ENCODE data around the gene HYAL2. TPM values are rescaled to one million over a fixed set of nuclear protein-coding genes. Genes with fewer than 3 reads are reported as not detected.
A peak's percentile ranks its signal among the peaks of the same experiment; 100 is the strongest.

HYAL2 gene
- total RNA-seq, 2 donors from 2014 or later = 1.6 to 2.1 TPM

DNA sequence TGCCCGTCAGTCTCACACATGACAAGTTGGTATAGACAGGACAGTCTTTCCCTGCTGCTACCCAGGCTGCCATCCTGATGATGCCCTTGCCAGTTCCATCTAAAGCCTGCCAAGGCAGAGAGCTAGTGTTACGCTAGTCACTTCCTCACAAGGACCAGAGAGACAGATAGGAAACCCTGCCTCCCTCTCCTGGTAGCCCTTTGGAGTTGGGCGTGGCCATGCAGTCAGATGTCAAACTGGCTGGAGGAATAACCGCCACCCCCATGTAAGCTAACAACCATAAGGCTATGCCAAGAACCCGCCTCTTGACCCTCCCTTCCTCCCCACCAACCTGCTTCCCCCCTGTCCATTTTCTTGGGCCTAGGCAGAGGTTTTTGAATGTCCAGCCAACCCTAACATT lies 34.0 kb upstream of the HYAL2 start:
- no peaks in the 10 kb centered on the region for H3K9me3 ChIP-seq (ENCODE audit: control insufficient read depth, low read length, poor library complexity, severe bottlenecking)
- Mint-ChIP-seq H3K4me1 (peaks cover 35% of the 10 kb centered on the region), H3K36me3 (ENCODE audit: low read depth) (no peaks in the 10 kb centered on the region), H3K27me3 (no peaks in the 10 kb centered on the region), H3K27ac (peak overlapping the region; percentile 68), H3K4me3 (peak overlapping the region; percentile 97)
- no peak for DNase-seq
- no peak for ATAC-seq

DNA sequence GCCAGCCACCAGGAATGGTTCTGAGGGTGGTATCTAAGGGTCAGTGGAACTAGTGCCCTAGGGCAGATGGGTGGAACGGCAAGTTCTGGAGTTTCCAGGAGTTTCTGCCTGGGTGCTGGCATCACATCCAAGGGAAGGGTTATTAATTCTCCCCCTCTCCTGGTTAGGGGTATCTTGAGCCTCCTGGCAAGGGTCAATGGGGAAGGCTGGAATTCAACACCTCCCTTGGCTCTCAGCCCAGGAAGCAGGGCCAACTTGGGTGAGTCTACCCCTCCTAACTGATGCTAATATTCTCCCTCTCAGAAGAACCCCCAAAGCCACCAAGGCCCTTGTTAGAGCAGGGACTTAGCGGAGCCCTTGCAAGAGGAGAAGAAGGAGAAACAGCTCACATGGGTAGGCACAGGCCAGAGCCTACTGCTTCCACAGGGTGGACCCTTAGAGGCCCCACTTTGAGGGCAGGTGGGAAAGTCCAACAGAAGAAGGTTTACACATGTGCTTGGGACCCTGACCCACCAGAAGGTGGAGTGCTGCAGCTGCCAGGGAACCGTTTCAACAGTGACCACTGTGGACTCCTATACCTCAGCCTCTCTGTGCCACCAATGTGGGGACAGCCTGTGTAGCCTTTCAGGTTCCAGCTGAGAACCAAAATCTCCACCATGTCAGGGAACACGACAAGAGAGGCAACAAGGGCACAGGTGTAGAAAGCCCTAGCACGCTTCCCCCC lies 33.4 kb upstream of the HYAL2 start:
- H3K4me3 Mint-ChIP-seq = peak overlapping the region; percentile 97
- DNase-seq (no peak), ATAC-seq (no peak)
- no peaks in the 10 kb centered on the region for H3K9me3 ChIP-seq (ENCODE audit: control insufficient read depth, low read length, poor library complexity, severe bottlenecking)
- no peaks in the 10 kb centered on the region for H3K27me3 Mint-ChIP-seq
- H3K4me1 Mint-ChIP-seq = peaks cover 39% of the 10 kb centered on the region
- H3K27ac Mint-ChIP-seq = peak overlapping the region; percentile 68
- no peaks in the 10 kb centered on the region for H3K36me3 Mint-ChIP-seq (ENCODE audit: low read depth)

DNA sequence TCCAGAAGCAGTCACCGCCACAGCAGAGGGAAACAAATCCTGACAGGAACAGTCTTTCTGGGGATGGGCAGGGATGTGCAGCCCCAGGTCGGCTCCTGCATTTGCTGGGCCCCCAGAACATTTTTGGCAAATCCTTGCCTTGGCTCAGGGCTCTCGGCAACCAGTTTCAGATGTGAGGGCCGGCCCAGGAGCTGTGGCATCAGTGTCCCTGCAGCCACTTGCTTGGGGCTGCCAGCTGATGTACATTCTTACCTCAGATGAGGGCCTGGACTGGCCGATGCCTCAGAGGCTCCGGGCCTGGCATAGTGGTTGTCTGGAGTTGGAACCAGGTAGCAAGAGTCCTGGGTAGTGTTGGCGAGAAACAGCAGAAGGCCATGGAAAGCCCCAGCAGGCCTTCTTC lies 32.3 kb upstream of the HYAL2 start:
- no peak overlapping the region for H3K4me3 Mint-ChIP-seq
- H3K9me3 ChIP-seq (ENCODE audit: control insufficient read depth, low read length, poor library complexity, severe bottlenecking) = no peaks in the 10 kb centered on the region
- ATAC-seq (no peak), DNase-seq (no peak)
- H3K27ac Mint-ChIP-seq = no peak overlapping the region
- peaks cover 2% of the 10 kb centered on the region for H3K36me3 Mint-ChIP-seq (ENCODE audit: low read depth)
- H3K4me1 Mint-ChIP-seq = peaks cover 48% of the 10 kb centered on the region
- H3K27me3 Mint-ChIP-seq = no peaks in the 10 kb centered on the region

DNA sequence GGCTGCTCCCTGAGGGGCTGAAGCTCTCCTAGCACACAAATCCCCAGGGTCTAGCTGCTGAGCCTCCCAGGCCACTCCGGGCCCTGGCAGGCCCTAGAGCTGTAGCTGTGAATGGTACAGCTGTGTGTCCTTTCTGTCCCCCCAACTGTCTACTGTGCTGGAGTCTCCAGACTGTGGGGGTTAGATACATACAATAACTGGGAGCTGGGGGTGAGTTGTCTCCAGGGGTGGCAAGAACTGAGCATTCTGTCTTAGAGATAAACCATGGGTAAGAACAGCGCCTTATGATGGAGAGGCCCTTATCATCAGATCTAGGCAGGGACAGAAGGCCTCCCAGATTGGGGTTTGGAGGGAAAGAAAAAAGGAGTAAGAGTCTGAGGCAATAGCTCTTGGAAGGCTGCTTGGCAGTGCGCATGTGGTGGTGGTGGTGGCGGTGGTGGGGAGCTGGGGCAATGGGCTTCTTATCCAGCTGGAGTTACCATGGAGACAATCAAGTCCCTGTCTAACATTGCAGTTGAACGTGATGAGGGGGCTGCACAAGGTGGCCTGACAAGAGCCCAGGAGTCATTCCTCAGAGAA lies 31.7 kb upstream of the HYAL2 start:
- no peak overlapping the region for H3K4me3 Mint-ChIP-seq

DNA sequence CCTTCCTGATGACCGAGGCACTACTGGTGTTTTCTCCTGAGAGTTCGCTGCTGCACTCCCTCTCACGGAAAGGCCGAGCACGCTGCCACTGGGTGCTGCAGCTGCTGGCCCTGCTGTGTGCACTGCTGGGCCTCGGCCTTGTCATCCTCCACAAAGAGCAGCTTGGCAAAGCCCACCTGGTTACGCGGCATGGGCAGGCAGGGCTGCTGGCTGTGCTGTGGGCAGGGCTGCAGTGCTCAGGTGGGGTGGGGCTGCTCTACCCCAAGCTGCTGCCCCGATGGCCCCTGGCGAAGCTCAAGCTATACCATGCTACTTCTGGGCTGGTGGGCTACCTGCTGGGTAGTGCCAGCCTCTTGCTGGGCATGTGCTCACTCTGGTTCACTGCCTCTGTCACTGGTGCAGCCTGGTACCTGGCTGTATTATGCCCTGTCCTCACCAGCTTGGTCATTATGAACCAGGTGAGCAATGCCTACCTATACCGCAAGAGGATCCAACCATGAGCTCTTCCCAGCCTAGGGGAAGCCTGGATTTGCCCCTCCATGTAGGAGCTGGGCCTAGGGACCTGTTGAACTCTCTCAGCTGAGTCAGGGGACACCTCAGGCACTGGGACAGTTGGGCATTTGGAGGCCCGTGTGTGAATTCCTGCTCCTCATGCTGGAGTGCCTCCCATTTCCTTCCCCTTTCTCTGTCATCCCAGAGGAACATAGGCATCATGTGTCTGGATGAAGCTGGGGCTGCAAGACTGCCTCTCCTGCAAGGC lies 30.9 kb upstream of the HYAL2 start:
- Mint-ChIP-seq H3K4me1 (peaks cover 43% of the 10 kb centered on the region), H3K27ac (no peak overlapping the region), H3K36me3 (ENCODE audit: low read depth) (peaks cover 2% of the 10 kb centered on the region), H3K4me3 (peak overlapping the region; percentile 21), H3K27me3 (no peaks in the 10 kb centered on the region)
- DNase-seq (no peak), ATAC-seq (no peak)
- H3K9me3 ChIP-seq (ENCODE audit: control insufficient read depth, low read length, poor library complexity, severe bottlenecking) = no peaks in the 10 kb centered on the region

More for the DNA sequence above, 31.7 kb upstream of the HYAL2 start:
- Mint-ChIP-seq H3K36me3 (ENCODE audit: low read depth) (peaks cover 2% of the 10 kb centered on the region), H3K4me1 (peaks cover 44% of the 10 kb centered on the region), H3K27ac (no peak overlapping the region), H3K27me3 (no peaks in the 10 kb centered on the region)
- no peaks in the 10 kb centered on the region for H3K9me3 ChIP-seq (ENCODE audit: control insufficient read depth, low read length, poor library complexity, severe bottlenecking)
- ATAC-seq = no peak
- DNase-seq = no peak

DNA sequence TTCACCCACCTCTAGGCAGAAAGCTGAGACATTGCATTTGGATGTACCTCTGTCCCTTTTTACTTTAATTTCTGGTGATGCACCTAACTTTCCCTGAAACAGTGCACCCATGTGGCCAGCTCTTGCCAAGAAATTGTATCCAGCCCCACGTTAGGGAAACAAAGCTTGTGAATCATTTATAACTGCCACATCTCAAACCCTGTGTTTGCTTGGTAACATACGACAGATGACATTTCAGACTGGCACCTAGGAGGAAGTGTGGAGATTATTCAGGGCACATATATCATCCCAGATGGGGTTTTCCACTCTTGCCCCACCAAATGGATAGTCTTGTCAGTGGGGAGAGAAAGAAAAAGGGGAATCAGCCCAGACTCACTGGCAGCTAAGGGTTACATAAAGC lies 30.2 kb upstream of the HYAL2 start:
- ATAC-seq = no peak
- Mint-ChIP-seq H3K4me1 (peaks cover 40% of the 10 kb centered on the region), H3K4me3 (no peak overlapping the region), H3K27ac (no peak overlapping the region), H3K36me3 (ENCODE audit: low read depth) (peaks cover 2% of the 10 kb centered on the region), H3K27me3 (no peaks in the 10 kb centered on the region)
- no peak for DNase-seq
- H3K9me3 ChIP-seq (ENCODE audit: control insufficient read depth, low read length, poor library complexity, severe bottlenecking) = no peaks in the 10 kb centered on the region

DNA sequence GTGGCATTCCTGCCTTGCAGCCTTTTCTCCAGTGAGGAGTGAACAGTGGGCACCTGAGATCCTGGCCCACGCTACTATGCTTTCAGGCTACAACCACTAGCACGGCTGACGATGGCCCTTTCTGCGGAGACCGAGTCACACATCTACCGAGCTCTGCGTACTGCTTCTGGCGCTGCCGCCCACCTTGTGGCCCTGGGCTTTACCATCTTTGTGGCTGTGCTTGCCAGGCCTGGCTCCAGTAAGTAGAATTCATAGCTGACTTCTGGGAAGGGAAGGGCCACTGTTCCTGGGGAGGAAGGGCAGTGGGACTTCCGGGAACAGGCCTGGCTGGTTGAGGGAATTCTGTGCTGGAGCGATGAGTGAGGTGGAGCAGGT lies 28.8 kb upstream of the HYAL2 start:
- H3K9me3 ChIP-seq (ENCODE audit: control insufficient read depth, low read length, poor library complexity, severe bottlenecking) = no peaks in the 10 kb centered on the region
- H3K4me1 Mint-ChIP-seq = peaks cover 31% of the 10 kb centered on the region
- H3K36me3 Mint-ChIP-seq (ENCODE audit: low read depth) = peaks cover 2% of the 10 kb centered on the region
- H3K4me3 Mint-ChIP-seq = peak overlapping the region; percentile 95
- H3K27ac Mint-ChIP-seq = peak overlapping the region; percentile 99
- no peak for DNase-seq
- ATAC-seq = no peak
- no peaks in the 10 kb centered on the region for H3K27me3 Mint-ChIP-seq

DNA sequence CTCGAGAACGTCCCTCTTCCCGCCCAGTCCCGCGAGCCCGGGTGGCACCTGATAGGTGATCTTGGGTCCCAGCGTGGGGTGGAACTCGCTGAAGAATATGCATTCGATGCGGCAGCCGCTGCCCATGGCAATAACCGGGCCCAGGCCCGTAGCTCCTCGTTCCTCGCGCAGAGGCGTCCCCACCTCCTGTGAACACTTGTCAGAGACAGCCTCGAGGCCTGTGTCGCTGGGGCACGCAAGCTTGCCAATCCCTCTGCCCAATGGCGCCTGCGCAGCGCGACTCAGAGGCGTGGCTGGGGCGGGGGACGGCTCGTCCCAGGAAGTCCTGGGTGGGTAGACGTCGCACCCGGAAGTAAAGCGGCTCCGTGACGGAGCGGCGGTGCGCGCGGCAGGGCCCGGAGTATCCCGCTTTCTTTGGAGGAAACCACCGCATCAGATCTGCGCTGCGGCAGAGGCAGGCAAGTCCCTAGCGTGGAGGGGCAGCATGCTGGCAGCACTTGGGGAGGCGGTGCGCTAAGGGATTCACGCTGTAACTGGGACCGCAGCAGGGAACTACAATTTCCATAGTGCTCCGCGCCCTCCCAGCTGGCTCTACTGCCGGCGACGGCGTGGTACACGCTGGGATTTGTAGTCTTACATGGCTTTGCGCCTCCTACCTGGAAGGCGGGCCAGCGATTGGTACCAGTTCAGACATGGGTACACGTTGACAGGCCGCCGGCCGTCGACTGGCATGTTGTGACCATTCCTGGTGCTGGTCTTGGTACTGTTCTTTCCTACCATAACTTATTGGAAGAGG lies 28.2 kb upstream of the HYAL2 start, which contains the start of the genes CYB561D2 and NPRL2:
Gene CYB561D2 (plus strand): TSS at position 336 of the 796 bp plus-strand sequence. CDS start 572 bp downstream, outside the sequence.
Gene NPRL2 (minus strand): TSS at position 249 of the 796 bp plus-strand sequence. CDS start 123 bp downstream, at position 126.
- no peaks in the 10 kb centered on the region for H3K27me3 Mint-ChIP-seq
- no peaks in the 10 kb centered on the region for H3K9me3 ChIP-seq (ENCODE audit: control insufficient read depth, low read length, poor library complexity, severe bottlenecking)
- peak within 1 kb of the TSS; percentile 99 for H3K27ac Mint-ChIP-seq
- DNase-seq (peak; percentile 96 to 99 (median 99)), ATAC-seq (peak; percentile 88)
- peaks cover 2% of the 10 kb centered on the region for H3K36me3 Mint-ChIP-seq (ENCODE audit: low read depth)
- H3K4me3 Mint-ChIP-seq = peak within 1 kb of the TSS; percentile 95
- H3K4me1 Mint-ChIP-seq = peaks cover 35% of the 10 kb centered on the region

DNA sequence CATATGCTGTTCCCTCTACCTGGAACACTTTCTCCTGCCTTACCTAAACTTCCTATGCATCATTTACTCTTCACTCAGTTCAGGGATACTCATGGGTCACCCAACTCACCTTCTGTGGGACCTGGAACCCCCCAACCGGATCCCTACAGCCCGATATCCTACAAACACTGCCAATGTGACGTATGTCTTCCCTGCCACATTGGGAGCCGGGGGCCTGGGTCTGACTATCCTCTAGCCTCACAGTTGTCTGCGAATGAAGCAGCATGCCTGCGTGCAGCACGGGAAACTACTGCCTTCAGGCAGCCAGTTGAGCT lies 27.6 kb upstream of the HYAL2 start:
- ATAC-seq = no peak
- Mint-ChIP-seq H3K27me3 (no peaks in the 10 kb centered on the region), H3K4me1 (peaks cover 32% of the 10 kb centered on the region), H3K4me3 (peak overlapping the region; percentile 95), H3K27ac (peak overlapping the region; percentile 99), H3K36me3 (ENCODE audit: low read depth) (peaks cover 2% of the 10 kb centered on the region)
- H3K9me3 ChIP-seq (ENCODE audit: control insufficient read depth, low read length, poor library complexity, severe bottlenecking) = no peaks in the 10 kb centered on the region
- no peak for DNase-seq

DNA sequence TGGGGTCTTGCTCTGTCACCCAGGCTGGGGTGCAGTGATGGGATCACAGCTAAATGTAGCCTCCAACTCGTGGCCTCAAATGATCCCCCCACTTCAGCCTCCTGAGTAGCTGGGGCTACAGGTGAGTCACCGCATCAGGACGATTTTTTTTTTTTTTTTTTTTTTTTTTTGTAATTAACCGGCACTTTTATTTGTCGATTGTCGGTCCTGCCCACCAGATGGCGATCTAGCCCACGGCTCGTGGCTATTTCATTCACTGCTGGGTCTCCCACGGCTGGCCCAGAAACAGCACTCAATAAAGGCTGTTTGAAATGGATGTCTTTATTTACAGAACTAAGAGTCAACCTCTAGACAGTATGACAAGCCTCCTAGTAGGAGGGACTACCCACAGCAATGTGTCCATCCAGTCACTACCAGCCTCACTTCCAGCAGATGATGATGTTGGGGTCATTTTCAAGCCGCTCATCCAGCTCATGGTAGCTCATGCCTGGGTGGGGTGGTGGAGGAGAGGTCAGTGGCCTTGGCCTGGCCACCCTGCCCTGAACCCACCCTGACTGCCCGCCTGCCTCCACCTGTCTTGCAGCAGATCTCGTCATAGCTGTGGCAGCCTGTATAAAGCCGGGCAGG lies 24.8 kb upstream of the HYAL2 start:
- ATAC-seq (peak; percentile 16), DNase-seq (peak; percentile 64 to 68 (median 64))
- Mint-ChIP-seq H3K27ac (no peak overlapping the region), H3K27me3 (no peaks in the 10 kb centered on the region), H3K4me3 (no peak overlapping the region), H3K4me1 (peaks cover 35% of the 10 kb centered on the region), H3K36me3 (ENCODE audit: low read depth) (peaks cover 2% of the 10 kb centered on the region)
- H3K9me3 ChIP-seq (ENCODE audit: control insufficient read depth, low read length, poor library complexity, severe bottlenecking) = no peaks in the 10 kb centered on the region

DNA sequence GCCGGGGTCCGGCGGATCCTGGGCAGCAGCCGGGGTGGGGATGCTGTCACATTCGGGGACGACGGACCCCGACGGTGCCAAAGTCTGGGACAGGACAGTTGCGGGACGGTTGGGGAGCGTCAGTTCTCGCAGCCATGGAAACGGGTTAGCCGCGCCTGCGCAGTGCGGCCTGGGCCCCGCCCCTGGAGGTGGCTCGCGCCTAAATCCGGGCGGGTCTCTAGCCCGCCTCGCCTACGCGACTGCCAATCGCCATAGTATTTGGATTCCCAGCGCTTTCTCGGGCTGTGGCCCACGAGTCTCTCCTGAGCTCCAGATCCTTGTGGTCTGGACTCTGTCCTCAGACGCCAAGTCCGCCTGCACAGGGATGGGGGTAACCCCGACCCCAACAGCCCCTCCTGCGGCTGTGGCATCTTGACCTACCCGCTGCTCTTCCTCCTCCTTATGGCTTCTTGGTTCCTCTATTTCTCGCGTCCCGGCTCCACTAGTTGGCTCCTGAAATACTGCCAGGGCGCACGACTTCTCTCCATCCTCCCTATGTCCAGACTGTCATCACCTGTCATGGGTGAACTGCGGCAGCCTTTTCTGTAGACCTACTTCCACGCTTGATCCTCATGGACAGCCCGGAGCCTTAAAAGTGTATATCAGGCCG lies 23.2 kb upstream of the HYAL2 start, which contains the start of gene ZMYND10:
Gene ZMYND10 (minus strand): TSS at position 147 of the 649 bp plus-strand sequence. CDS start 153 bp downstream, outside the sequence.
- H3K36me3 Mint-ChIP-seq (ENCODE audit: low read depth) = peaks cover 2% of the 10 kb centered on the region
- peak within 1 kb of the TSS; percentile 85 for H3K4me3 Mint-ChIP-seq
- no peaks in the 10 kb centered on the region for H3K27me3 Mint-ChIP-seq
- DNase-seq (peak; percentile 70 to 75 (median 70)), ATAC-seq (peak; percentile 40)
- peak within 1 kb of the TSS; percentile 24 for H3K27ac Mint-ChIP-seq
- H3K4me1 Mint-ChIP-seq = peaks cover 34% of the 10 kb centered on the region
- no peaks in the 10 kb centered on the region for H3K9me3 ChIP-seq (ENCODE audit: control insufficient read depth, low read length, poor library complexity, severe bottlenecking)

DNA sequence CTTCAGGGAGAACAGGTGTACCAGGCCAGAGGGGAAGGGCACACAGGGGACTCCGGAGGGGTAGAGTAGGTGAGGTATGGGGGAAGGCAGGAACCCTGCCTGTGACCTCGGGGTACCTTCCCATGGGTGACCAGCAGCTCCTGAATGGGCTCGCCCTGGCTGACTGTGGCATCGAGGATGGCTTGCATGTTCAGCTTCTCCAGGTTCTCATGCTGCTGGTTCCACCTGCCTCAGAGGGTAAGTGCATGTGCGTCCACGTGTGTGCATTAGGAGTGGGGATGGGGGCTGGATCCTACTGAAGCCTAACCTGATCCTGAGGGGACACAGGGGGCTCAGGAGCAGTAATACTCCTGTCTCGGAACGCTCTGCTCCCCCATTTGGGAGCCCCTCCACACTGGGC lies 22.5 kb upstream of the HYAL2 start:
- H3K4me1 Mint-ChIP-seq = peaks cover 28% of the 10 kb centered on the region
- H3K4me3 Mint-ChIP-seq = peak overlapping the region; percentile 59
- no peak overlapping the region for H3K27ac Mint-ChIP-seq
- peaks cover under 1% of the 10 kb centered on the region for H3K36me3 Mint-ChIP-seq (ENCODE audit: low read depth)
- H3K27me3 Mint-ChIP-seq = no peaks in the 10 kb centered on the region
- no peaks in the 10 kb centered on the region for H3K9me3 ChIP-seq (ENCODE audit: control insufficient read depth, low read length, poor library complexity, severe bottlenecking)
- no peak for ATAC-seq
- no peak for DNase-seq
